MM.1S (cell line): ENCODE results near the gene RAD23A.

Experiments
- DNase-seq: peaks from one replicate; pipeline ENCODE4 v3.0.0-alpha.2; 2015
- H2AFZ ChIP-seq: fragments of 300-600 bp; sonication (generic); 2 replicates; pipeline ENCODE4 v1.6.0; 2016; ENCODE audit warnings: antibody characterized with exemption, low read length
- H3F3A ChIP-seq: fragments of 300-600 bp; sonication (generic); 2 replicates; pipeline ENCODE4 v1.6.1; 2016; ENCODE audit warnings: mild to moderate bottlenecking, antibody characterized with exemption, low read length, moderate library complexity, mixed read lengths; ENCODE audit not compliant: insufficient read depth
- H3K27ac ChIP-seq: fragments of 300-600 bp; sonication (generic); 2 replicates; pipeline ENCODE4 v1.5.1; 2016; ENCODE audit warnings: mild to moderate bottlenecking, low read length
- H3K27me3 ChIP-seq: fragments of 300-600 bp; sonication (generic); replicated peaks from 2 replicates; pipeline ENCODE4 v1.6.0; 2016; ENCODE audit warnings: low read length; ENCODE audit not compliant: insufficient read depth
- H3K36me3 ChIP-seq: fragments of 300-600 bp; sonication (generic); replicated peaks from 2 replicates; pipeline ENCODE4 v1.6.1; 2016; ENCODE audit warnings: mild to moderate bottlenecking, low read length, mixed read lengths; ENCODE audit not compliant: insufficient read depth
- H3K4me1 ChIP-seq: fragments of 300-600 bp; sonication (generic); 2 replicates; pipeline ENCODE4 v1.6.1; 2016; ENCODE audit warnings: low read length, mixed read lengths
- H3K4me2 ChIP-seq: fragments of 300-600 bp; sonication (generic); 2 replicates; pipeline ENCODE4 v1.6.0; 2016; ENCODE audit warnings: low read depth, low read length
- H3K4me3 ChIP-seq: fragments of 300-600 bp; sonication (generic); 2 replicates; pipeline ENCODE4 v1.5.1; 2016; ENCODE audit warnings: low read length, mixed read lengths
- H3K79me2 ChIP-seq: fragments of 300-600 bp; sonication (generic); 2 replicates; pipeline ENCODE4 v1.6.1; 2016; ENCODE audit warnings: mixed run types, low read length, mixed read lengths
- H3K9ac ChIP-seq: fragments of 300-600 bp; sonication (generic); 2 replicates; pipeline ENCODE4 v1.6.1; 2016; ENCODE audit warnings: low read length, mixed read lengths
- H3K9me2 ChIP-seq: fragments of 300-600 bp; sonication (generic); replicated peaks from 2 replicates; pipeline ENCODE4 v1.6.1; 2016; ENCODE audit warnings: mild to moderate bottlenecking, low read length, mixed read lengths; ENCODE audit not compliant: insufficient read depth
- H3K9me3 ChIP-seq: fragments of 300-600 bp; sonication (generic); replicated peaks from 2 replicates; pipeline ENCODE4 v1.6.1; 2016; ENCODE audit warnings: mild to moderate bottlenecking, low read length, mixed read lengths; ENCODE audit not compliant: insufficient read depth
- H4K20me1 ChIP-seq: fragments of 300-600 bp; sonication (generic); 2 replicates; pipeline ENCODE4 v1.6.1; 2016; ENCODE audit warnings: mild to moderate bottlenecking, low read length, moderate library complexity, mixed read lengths; ENCODE audit not compliant: insufficient read depth
- CTCF ChIP-seq: fragments of 300-600 bp; sonication (generic); IDR thresholded peaks from 2 replicates; pipeline ENCODE4 v1.5.1; 2016; ENCODE audit warnings: antibody characterized with exemption, low read length, mixed read lengths
- EZH2 ChIP-seq: fragments of 300-600 bp; sonication (generic); optimal IDR thresholded peaks from 2 replicates; pipeline ENCODE3; 2017; ENCODE audit warnings: low read depth, mild to moderate bottlenecking, antibody characterized with exemption, low read length, mixed read lengths
- EZH2phosphoT487 ChIP-seq: fragments of 300-600 bp; sonication (generic); IDR thresholded peaks from 2 replicates; pipeline ENCODE4 v1.6.1; 2018; ENCODE audit warnings: antibody characterized with exemption, low read length

RAD23A gene

GRCh38 chr19:12997967-12998940 is 52.6 kb downstream of the RAD23A start:
- Histone ChIP-seq H3K9me3 (no peaks in the 10 kb centered on the region), H4K20me1 (no peaks in the 10 kb centered on the region), H3K27ac (no peak overlapping the region), H3K79me2 (no peaks in the 10 kb centered on the region), H3K4me2 (no peak overlapping the region), H3K4me3 (no peak overlapping the region), H3F3A (no peaks in the 10 kb centered on the region), H3K9me2 (no peaks in the 10 kb centered on the region), H3K36me3 (no peaks in the 10 kb centered on the region), H3K4me1 (no peaks in the 10 kb centered on the region), H2AFZ (no peak overlapping the region), H3K27me3 (peaks cover 91% of the 10 kb centered on the region), H3K9ac (no peak overlapping the region)
- DNase-seq, result no peak
- TF ChIP-seq CTCF (no peak), EZH2phosphoT487 (0 out of 2 replicates have a peak, but pooled peaks have one; percentile 52)

GRCh38 chr19:13001166-13001501 is 55.5 kb downstream of the RAD23A start:
- no peaks in the 10 kb centered on the region for H3K9me2 ChIP-seq
- H3K4me1 ChIP-seq, result no peaks in the 10 kb centered on the region; the same call in 1 of the 2 replicates
- no peaks in the 10 kb centered on the region for H3F3A ChIP-seq
- no peak for DNase-seq
- H2AFZ ChIP-seq, result no peak overlapping the region
- no peak overlapping the region for H3K9ac ChIP-seq
- TF ChIP-seq EZH2phosphoT487, result no peak
- TF ChIP-seq CTCF, result no peak
- TF ChIP-seq EZH2, result no peak
- no peaks in the 10 kb centered on the region for H3K9me3 ChIP-seq
- H3K79me2 ChIP-seq, result no peaks in the 10 kb centered on the region
- H3K4me3 ChIP-seq, result no peak overlapping the region
- H4K20me1 ChIP-seq, result no peaks in the 10 kb centered on the region
- H3K27me3 ChIP-seq, result peaks cover 99% of the 10 kb centered on the region
- no peak overlapping the region for H3K27ac ChIP-seq
- H3K36me3 ChIP-seq, result no peaks in the 10 kb centered on the region
- H3K4me2 ChIP-seq, result no peak overlapping the region

- Histone ChIP-seq H3K9me2 (no peaks in the 10 kb centered on the region), H3K4me3 (no peak overlapping the region), H2AFZ (no peak overlapping the region), H3K9ac (no peak overlapping the region), H3K27ac (no peak overlapping the region), H3K27me3 (peaks cover 99% of the 10 kb centered on the region), H3K79me2 (no peaks in the 10 kb centered on the region), H3K9me3 (no peaks in the 10 kb centered on the region), H3K36me3 (no peaks in the 10 kb centered on the region), H4K20me1 (no peaks in the 10 kb centered on the region), H3K4me2 (no peak overlapping the region), H3K4me1 (no peaks in the 10 kb centered on the region; the same call in 1 of the 2 replicates), H3F3A (no peaks in the 10 kb centered on the region)
- no peak for DNase-seq
- no peak for TF ChIP-seq EZH2phosphoT487
- no peak for TF ChIP-seq EZH2
- TF ChIP-seq CTCF, result no peak
These were observed 56.0 kb downstream of the RAD23A start for GRCh38 chr19:13001502-13002165.
